K562 (cell line): ENCODE results near the gene CDC20.

Experiments
- E4F1 ChIP-seq: fragments of 250-450 bp; sonication (Bioruptor Pico); IDR thresholded peaks from 2 replicates; pipeline ENCODE4 v1.5.0; 2021; ENCODE audit warnings: mild to moderate bottlenecking, borderline replicate concordance
- WHSC1 ChIP-seq: IDR thresholded peaks from one replicate; pipeline ENCODE4 v1.6.1; 2012; ENCODE audit warnings: low read length, control low read depth, inconsistent platforms
- ZBTB49 ChIP-seq: sonication (generic); formaldehyde crosslinking; IDR thresholded peaks from 2 replicates; pipeline ENCODE4 v1.8.0; 2022; ENCODE audit warnings: missing genetic modification reagents, mild to moderate bottlenecking, borderline replicate concordance

GRCh38 chr1:43392702-43393101 is 33.9 kb downstream of the CDC20 start:
- TF ChIP-seq ZBTB49 (CRISPR knock-in tag) (no peak), E4F1 (no peak), WHSC1 (no peak)
